ENCODE measurements around the gene EMX2. TPM values are rescaled to one million over a fixed set of nuclear protein-coding genes. Genes with fewer than 3 reads are reported as not detected.
"Not testable (repeated sequence)": the region's sequence is repeated elsewhere in the genome, so short reads cannot be mapped to it uniquely, and the experiment has no call there.

The EMX2 gene
- total RNA-seq, 1 experiment from 2014 or later = not detected

- DNase-seq (ENCODE audit: low spot score) = no peak
Observed at GRCh38 chr10:117560942-117561341, 18.4 kb downstream of the EMX2 start.

- DNase-seq (ENCODE audit: low spot score) = no peak
Observed at GRCh38 chr10:117562220-117562619, 19.7 kb downstream of the EMX2 start.

- DNase-seq (ENCODE audit: low spot score) = no peak
Observed at GRCh38 chr10:117562896-117563737, 20.6 kb downstream of the EMX2 start.

- DNase-seq (ENCODE audit: low spot score) = no peak
Observed at GRCh38 chr10:117563780-117564179, 21.2 kb downstream of the EMX2 start.

- no peak for DNase-seq (ENCODE audit: low spot score)
Observed at GRCh38 chr10:117565068-117565467, 22.5 kb downstream of the EMX2 start.

- DNase-seq (ENCODE audit: low spot score) = no peak
Observed at GRCh38 chr10:117568334-117568733, 25.8 kb downstream of the EMX2 start.

GRCh38 chr10:117569610-117570390 lies 27.3 kb downstream of the EMX2 start:
- DNase-seq (ENCODE audit: low spot score) = no peak

GRCh38 chr10:117570880-117571279 lies 28.3 kb downstream of the EMX2 start:
- no peak for DNase-seq (ENCODE audit: low spot score)

GRCh38 chr10:117574498-117575146 lies 32.1 kb downstream of the EMX2 start:
- no peak for DNase-seq (ENCODE audit: low spot score)

GRCh38 chr10:117578490-117578889 lies 35.9 kb downstream of the EMX2 start:
- no peak for DNase-seq (ENCODE audit: low spot score)

GRCh38 chr10:117578999-117579590 lies 36.5 kb downstream of the EMX2 start:
- DNase-seq (ENCODE audit: low spot score) = no peak

GRCh38 chr10:117581961-117582360 lies 39.4 kb downstream of the EMX2 start:
- no peak for DNase-seq (ENCODE audit: low spot score)

- not testable (repeated sequence) for DNase-seq (ENCODE audit: low spot score)
Observed at GRCh38 chr10:117584831-117585230, 42.3 kb downstream of the EMX2 start.

- DNase-seq (ENCODE audit: low spot score) = no peak
Observed at GRCh38 chr10:117587036-117587435, 44.5 kb downstream of the EMX2 start.

- DNase-seq (ENCODE audit: low spot score) = no peak
Observed at GRCh38 chr10:117590101-117590875, 47.7 kb downstream of the EMX2 start.

- no peak for DNase-seq (ENCODE audit: low spot score)
Observed at GRCh38 chr10:117591043-117591442, 48.5 kb downstream of the EMX2 start.

- no peak for DNase-seq (ENCODE audit: low spot score)
Observed at GRCh38 chr10:117594722-117595121, 52.2 kb downstream of the EMX2 start.

GRCh38 chr10:117596706-117597105 lies 54.2 kb downstream of the EMX2 start:
- DNase-seq (ENCODE audit: low spot score) = no peak

- no peak for DNase-seq (ENCODE audit: low spot score)
Observed at GRCh38 chr10:117597216-117597615, 54.7 kb downstream of the EMX2 start.
